ENCODE data around the gene POLR3A. TPM values are rescaled to one million over a fixed set of nuclear protein-coding genes. Genes with fewer than 3 reads are reported as not detected.

The POLR3A gene
- total and polyA plus RNA-seq, 2 of the 13 experiments (the other 11 are each of a cell fraction or from before 2014, with no cell fraction given) = 13.6 to 19.2 TPM

DNA sequence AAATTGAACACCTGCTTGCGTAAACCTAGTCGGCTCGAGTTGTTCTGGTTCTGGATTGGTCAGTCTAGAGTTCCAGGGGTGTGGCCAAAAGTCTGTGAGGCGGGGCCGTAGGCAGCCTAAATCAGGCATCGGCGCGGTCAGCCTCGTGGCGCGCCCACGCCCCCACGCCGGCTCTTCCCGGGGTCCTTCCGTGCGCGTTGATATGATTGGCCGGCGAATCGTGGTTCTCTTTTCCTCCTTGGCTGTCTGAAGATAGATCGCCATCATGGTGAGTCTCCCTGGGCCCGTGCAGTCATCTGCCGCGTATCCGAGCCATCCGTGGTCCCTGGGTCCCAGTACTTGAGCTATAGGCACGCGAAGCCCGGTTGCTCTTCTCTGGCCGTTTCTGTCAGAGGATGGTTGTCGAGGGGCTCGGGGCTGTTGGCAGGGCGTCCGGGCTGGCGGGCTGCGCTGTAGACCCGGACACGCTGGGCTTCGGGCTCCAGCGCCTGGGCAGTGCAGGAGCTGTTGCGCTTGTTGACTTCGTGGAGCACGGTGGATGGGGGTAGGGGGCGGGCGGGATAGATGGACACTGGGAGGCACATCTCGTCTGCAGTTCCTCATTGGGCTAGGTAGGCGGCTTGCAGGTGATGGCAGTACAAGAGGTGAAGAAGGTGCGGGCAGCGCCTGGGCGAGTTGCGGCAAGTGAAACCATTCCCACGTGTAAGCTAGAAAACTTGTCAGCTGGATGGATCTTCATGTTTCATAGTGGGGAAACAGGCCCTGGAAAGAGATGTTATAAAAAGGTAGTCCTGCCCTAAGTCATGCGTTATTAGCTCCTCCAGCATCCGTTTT lies 4.5 kb upstream of the POLR3A start, which contains the start of gene RPS24 (continued):
- TF ChIP-seq ZSCAN22 (CRISPR knock-in tag; IDR thresholded peaks at IDR 0.05) (no peak), IKZF1 (IDR thresholded peaks at IDR 0.05) (no peak), ZNF331 (CRISPR knock-in tag; IDR thresholded peaks at IDR 0.05) (peak; percentile 26; the same call in 1 of the 2 replicates), SYNCRIP (IDR thresholded peaks at IDR 0.05; ENCODE audit: insufficient read depth, low read depth, low read length) (no peak), ZNF136 (CRISPR knock-in tag; IDR thresholded peaks at IDR 0.05; ENCODE audit: low read depth) (no peak; the same call in 1 of the 2 replicates), JDP2 (CRISPR knock-in tag; IDR thresholded peaks at IDR 0.05; ENCODE audit: borderline replicate concordance) (no peak), ZNF383 (CRISPR knock-in tag; IDR thresholded peaks at IDR 0.05; ENCODE audit: borderline replicate concordance) (no peak), ZFY (CRISPR knock-in tag; IDR thresholded peaks at IDR 0.05) (peak; percentile 82), ZNF777 (CRISPR knock-in tag; IDR thresholded peaks at IDR 0.05) (peak; percentile 43), ZNF501 (CRISPR knock-in tag; IDR thresholded peaks at IDR 0.05) (peak; percentile 82), ZFAT (CRISPR knock-in tag; conservative IDR thresholded peaks at IDR 0.05) (no peak), FIP1L1 (IDR thresholded peaks at IDR 0.05; ENCODE audit: borderline replicate concordance, insufficient read depth, low read depth, low read length) (no peak), GATA4 (IDR thresholded peaks at IDR 0.05; ENCODE audit: borderline replicate concordance, low read depth) (peak; percentile 78; the same call in 1 of the 2 replicates), SP5 (CRISPR knock-in tag; IDR thresholded peaks at IDR 0.05; ENCODE audit: borderline replicate concordance, low read depth) (peak; percentile 52; the same call in 1 of the 2 replicates), ZSCAN25 (CRISPR knock-in tag; IDR thresholded peaks at IDR 0.05) (no peak), ZNF343 (CRISPR knock-in tag; IDR thresholded peaks at IDR 0.05) (peak; percentile 74; the same call in 1 of the 2 replicates), ZNF839 (CRISPR knock-in tag; IDR thresholded peaks at IDR 0.05; ENCODE audit: borderline replicate concordance) (no peak), PHF20 (CRISPR knock-in tag; IDR thresholded peaks at IDR 0.05) (peak; percentile 85), ZSCAN20 (CRISPR knock-in tag; IDR thresholded peaks at IDR 0.05; ENCODE audit: borderline replicate concordance) (no peak), ZNF83 (CRISPR knock-in tag; IDR thresholded peaks at IDR 0.05; ENCODE audit: borderline replicate concordance) (peak; percentile 88; the same call in 1 of the 2 replicates), ZNF367 (CRISPR knock-in tag; IDR thresholded peaks at IDR 0.05; ENCODE audit: borderline replicate concordance) (no peak)
- TF ChIP-seq, protein P1, sequence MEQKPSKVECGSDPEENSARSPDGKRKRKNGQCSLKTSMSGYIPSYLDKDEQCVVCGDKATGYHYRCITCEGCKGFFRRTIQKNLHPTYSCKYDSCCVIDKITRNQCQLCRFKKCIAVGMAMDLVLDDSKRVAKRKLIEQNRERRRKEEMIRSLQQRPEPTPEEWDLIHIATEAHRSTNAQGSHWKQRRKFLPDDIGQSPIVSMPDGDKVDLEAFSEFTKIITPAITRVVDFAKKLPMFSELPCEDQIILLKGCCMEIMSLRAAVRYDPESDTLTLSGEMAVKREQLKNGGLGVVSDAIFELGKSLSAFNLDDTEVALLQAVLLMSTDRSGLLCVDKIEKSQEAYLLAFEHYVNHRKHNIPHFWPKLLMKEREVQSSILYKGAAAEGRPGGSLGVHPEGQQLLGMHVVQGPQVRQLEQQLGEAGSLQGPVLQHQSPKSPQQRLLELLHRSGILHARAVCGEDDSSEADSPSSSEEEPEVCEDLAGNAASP (CRISPR knock-in tag; IDR thresholded peaks at IDR 0.05; ENCODE audit: borderline replicate concordance) = no peak
- TF ChIP-seq, protein P2, sequence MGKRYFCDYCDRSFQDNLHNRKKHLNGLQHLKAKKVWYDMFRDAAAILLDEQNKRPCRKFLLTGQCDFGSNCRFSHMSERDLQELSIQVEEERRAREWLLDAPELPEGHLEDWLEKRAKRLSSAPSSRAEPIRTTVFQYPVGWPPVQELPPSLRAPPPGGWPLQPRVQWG (CRISPR knock-in tag; IDR thresholded peaks at IDR 0.05; ENCODE audit: borderline replicate concordance, low read depth) = no peak
- TF ChIP-seq, protein P3, sequence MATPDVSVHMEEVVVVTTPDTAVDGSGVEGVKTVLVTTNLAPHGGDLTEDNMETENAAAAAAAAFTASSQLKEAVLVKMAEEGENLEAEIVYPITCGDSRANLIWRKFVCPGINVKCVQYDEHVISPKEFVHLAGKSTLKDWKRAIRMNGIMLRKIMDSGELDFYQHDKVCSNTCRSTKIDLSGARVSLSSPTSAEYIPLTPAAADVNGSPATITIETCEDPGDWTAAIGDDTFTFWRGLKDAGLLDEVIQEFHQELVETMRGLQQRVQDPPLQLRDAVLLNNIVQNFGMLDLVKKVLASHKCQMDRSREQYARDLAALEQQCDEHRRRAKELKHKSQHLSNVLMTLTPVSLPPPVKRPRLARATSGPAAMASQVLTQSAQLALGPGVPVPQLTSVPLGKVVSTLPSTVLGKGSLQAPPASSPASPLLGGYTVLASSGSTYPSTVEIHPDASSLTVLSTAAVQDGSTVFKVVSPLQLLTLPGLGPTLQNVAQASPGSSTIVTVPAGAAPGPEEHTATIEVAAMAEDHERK (CRISPR knock-in tag; IDR thresholded peaks at IDR 0.05; ENCODE audit: low read depth) = peak; percentile 86
